Hindlimb muscle (tissue), 1 donor: Measurements from ENCODE around the gene CLPX. TPM values are rescaled to one million over a fixed set of nuclear protein-coding genes. Genes with fewer than 3 reads are reported as not detected.
"Not testable (repeated sequence)": the region's sequence is repeated elsewhere in the genome, so short reads cannot be mapped to it uniquely, and the experiment has no call there.

ENCODE experiments used
- DNase-seq: peaks from one replicate; pipeline ENCODE4 v3.0.0-alpha.2; 2013
- polyA plus RNA-seq: library from polyadenylated mRNA; unstranded; fragments of 120-200 nt; gene quantifications from one replicate; pipeline ENCODE4 v1.2.1, GENCODE V29; 2013; ENCODE audit not compliant: insufficient read length

Gene CLPX
- 43.9 TPM for polyA plus RNA-seq

DNA sequence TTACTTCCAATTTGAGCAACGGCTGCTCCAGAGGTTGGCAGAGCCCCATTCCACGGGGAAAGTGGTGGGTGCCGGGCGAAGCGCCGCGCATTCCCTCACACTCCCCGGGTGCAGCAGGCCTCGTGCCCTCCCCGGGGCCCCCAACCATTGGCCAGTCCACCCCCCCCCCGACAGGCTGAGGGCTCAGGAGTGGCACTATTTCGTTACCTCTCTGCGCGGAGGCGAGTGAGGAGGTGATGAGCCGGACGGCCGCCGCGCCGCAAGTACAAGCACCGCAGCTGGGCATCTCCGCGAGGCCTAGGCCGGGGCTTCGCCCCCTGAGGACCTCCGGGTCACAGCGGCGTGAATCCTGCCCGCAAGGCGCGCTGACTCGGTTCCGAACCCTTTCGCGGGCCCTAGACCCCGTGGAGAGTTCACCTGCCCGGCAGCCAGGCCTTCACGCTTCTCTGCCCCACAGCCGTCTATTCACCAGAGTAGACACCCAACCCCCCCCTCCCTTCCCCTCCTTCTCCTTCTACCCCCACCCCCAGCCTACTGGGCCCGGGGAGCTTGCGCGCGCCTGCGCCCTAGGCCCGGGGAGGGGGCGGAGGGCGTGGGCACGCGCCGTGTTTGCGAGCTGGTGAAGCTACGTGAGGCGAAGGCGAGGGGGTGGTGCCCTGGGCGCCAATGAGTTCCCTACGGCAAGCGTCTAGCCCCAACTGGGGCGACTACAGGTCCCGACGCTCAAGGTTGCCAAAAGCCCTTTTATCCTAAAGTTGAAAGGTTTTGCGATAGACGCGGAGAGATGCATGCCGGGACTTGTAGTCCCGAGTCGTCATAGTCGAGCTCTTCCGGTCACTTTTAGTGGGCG, at the start of gene CLPX:
TSS of gene CLPX (minus strand) at position 475 of the 850 bp plus-strand sequence. CDS start at position 286, 189 bp downstream.
- peak; percentile 96 for DNase-seq

DNA sequence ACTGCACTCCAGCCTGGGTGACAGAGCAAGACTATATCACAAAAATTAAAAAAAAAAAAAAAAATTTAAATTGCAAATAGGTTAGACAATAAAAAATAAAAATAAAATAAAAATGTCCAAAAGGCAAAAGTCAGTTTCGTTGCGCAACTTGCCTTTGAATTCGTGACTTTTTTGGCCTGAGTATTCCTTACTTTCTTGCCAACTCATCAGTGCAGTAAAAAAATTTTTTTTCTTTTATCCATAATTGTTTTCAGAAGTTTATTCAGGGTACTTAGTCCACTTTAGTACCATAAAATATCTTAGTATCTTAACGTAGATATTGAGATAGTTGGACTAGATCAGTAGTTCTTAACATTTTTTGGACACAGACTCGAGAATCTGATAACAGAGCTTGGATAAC, 48.6 kb upstream of the CLPX start:
- DNase-seq = no peak

DNA sequence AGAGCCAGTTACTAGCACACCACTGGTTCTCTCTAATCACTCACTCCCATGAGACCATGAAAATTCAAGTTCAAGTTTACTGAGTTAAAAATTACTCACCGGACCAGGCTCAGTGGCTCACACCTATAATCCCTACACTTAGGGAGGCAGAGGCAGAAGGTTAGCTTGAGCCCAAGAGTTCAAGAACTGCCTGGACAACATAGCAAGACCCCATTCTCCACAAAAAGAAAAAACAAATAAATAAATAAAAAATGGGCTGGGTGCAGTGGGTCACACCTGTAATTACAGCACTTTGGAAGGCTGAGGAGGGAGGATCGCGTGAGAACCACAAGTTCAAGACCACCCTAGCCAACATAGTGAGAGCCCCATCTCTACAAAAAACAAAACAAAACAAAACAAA, 47.4 kb upstream of the CLPX start:
- no peak for DNase-seq

DNA sequence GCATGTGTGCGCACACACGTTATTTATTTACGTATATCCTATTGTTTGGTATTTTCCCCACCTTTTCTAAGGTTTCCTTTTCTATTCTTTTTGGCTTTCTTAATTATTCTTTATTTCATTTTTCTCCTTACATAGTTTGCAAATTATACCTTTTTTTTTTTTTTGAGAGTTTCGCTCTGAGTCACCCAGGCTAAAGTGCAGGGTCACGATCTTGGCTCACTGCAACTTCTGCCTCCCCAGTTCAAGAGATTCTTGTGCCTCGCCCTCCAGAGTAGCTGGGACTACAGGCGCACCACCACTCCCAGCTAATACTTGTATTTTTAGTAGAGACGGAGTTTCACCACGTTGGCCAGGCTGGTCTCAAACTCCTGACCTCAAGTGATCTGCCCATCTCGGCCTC, 46.2 kb upstream of the CLPX start:
- DNase-seq = no peak

- not testable (repeated sequence) for DNase-seq
Measured at GRCh38 chr15:65226901-65227300, 41.8 kb upstream of the CLPX start.

DNA sequence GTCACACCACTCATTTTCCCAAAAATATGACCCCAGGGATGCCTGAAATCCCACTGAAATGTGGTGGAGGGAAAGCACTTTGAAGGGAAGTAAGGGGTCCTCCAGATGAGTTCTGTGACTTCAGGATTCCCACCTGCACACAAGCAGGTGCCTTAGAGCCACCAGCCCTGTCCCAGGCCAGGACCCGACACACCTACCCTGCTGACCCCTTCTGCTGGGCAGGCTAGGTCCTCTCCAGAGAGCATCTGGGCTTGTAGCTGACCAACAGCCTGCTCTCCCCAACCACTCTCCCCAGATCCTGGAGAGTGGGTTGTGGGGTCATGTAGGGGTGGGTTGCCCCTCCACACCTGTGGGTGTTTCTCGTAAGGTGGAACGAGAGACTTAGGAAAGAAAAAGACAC, 41.1 kb upstream of the CLPX start:
- DNase-seq = no peak

DNA sequence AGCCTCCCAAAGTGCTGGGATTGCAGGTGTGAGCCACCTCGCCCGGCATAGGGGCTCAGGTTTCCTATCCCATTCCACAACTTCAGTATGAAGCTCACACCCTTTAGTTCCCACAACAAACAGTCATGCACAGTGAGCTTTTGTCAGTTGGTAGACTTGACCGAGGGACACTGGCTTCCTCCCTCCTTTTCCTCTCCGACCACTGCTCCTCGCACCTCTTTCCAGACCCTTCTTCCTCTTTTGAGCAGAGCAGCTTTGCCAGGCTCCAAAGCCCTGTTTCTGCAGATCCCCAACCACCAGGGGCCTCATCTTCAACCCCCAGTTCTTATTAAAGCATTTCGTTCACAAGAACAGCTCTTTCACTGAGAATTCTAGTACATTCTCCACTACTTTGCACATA, 38.9 kb upstream of the CLPX start:
- no peak for DNase-seq

DNA sequence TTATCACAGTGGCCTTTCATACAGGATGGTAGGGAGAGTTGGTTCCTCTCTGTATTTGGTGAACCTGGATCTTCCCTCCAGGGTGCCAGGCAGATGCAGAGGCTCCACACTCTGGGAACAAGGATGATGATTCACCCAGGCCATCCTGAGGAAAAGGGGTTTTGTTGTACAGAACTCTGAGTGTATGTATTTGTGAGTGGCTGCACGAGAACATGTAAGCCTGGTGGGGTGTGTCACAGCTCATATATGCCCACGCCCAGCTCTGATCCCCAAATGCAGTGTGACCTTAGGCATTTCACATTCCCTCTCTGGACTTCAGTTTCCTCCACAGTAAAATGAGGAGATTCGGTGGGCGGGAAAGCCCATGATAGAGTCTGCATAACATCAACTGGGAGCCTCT, 37.7 kb upstream of the CLPX start:
- DNase-seq = no peak

DNA sequence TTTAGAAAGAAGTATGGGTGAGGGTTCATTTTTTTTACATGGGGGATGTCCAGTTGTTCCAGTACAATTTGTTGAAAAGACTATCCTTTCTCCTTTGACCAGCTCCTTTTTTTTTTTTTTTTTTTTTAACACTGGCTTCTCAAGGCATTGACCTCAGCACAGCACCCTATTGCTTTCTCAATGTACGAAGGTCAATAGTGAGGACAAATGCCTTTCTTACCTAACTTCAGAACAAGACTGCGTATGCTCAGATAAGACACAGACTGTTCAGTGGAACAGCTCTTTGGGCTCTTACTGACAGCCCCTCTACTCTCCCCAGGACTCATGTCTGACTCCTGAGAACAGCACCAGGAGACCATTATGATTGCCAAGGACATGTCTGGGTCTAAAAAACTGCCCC, 36.6 kb upstream of the CLPX start:
- DNase-seq = no peak

DNA sequence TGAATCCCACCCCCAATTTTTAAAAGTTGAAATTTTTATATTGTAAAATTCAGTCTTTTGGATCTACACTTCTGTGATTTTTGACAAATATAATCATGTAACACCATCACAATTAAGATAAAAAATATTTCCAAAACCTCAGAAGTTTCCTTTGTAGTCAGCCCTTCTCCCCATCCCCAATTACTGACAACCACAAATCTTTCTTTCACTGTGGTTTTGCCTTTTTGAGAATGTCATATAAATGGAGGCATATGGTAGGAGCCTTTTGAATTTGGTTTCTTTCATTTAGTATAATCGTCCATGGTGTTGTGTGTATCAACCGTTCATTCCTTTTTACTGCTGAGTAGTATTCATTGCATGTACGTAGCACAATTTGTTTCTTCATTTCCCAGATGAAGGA, 34.0 kb upstream of the CLPX start:
- DNase-seq = no peak

GRCh38 chr15:65217526-65218482, 32.7 kb upstream of the CLPX start:
- no peak for DNase-seq

GRCh38 chr15:65215496-65215895, 30.4 kb upstream of the CLPX start:
- no peak for DNase-seq

- no peak for DNase-seq
Measured at GRCh38 chr15:65214010-65214409, 28.9 kb upstream of the CLPX start.

DNA sequence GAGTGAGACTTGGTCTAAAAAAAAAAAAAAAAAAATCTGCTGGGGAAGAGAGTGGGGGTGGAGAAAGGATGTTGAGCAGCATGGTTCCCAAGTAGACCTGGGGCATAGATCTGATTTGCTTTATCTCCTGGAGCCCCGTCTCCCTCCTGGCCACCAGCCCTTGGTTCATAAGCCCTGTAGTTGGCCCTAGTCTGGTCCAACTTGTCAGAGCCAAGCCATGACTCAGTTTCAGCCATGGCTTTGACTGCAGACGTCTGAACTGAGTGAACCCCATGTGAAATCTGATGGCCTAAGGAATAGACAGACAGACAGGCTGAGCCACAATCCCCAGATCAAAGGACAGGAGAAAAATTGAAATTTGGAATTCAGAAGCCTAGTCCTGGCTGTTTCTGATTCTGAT, 28.1 kb upstream of the CLPX start:
- DNase-seq = no peak

DNA sequence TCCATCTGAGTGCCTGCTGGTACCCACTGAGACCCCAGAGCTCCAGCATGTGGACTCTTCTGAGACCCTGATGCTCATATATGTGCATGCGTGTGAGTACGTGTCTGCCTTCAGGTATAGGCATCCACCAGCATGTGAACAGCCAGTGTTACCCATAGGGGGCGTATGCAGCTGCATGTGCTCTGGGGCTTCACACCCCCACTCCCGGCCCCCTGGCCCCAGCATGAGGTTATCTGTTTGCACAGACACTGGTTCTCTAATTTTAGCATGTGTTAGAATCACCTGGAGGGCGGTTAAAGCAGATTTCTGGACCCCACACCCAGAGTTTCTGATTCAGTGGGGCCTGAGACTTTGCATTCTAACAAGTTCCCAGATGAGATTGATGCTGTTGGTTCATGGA, 27.0 kb upstream of the CLPX start:
- DNase-seq = no peak

DNA sequence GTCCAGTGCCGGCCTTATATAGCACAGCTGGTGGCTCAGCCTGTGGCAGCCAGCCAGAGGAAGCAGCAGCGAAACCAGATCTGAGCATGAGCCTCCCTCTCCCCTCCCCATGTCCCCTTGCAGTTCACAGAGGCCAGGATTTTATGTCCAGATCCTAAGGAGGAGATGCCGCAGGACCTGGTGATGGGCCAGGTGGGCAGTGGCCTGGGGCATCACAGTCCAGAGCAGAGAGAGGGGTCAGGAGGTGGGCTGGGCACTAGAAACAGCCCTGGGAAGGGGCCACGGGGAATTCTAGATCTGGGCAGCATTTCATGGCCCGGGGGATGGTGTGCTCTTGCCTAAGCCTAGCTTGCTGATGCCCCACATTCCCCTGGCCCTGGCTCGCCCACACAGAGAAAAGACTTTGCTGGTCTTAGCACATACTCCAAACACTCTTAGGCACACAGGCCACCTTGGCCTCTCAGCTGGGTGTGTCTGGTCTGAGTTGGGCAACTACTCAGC, 26.4 kb upstream of the CLPX start:
- peak; percentile 83 for DNase-seq

DNA sequence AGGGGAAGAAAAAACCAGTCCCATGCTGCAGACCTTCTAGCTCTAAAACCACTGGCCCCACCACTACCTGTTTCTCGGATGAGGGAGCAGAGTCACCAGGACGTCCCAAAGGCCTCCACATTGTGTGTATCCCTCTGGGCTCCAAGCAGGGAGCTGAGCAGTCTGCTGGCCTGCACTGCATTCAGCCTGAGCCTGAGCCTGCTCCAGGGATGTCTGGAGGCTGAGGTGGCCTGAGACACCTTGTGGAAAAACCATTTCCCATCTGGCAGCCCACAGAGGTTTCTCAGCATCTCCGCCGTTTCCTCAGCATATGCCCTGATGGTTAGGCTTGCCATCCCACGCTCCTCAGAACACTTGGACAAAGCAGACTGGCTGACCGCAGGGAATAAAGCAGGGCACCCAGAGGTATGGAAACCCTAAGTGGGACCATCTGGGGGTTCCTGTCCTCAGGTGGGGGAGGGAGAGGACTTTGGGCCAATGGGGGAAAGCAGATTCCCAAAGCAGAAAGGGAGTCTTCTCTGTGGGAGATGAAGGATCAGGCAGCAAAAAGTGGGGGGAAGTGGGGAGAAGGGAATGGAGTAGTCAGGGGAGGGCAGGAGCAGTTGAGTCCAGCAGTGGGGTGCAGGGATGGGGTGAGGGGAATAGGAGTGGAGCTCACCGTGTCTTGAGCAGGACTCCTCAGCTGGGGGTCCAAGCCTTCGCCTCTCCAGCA, 25.8 kb upstream of the CLPX start, which contains the start of gene CILP:
TSS of gene CILP (minus strand) at position 704 of the 712 bp plus-strand sequence. CDS start 1,718 bp downstream, outside the sequence.
- DNase-seq = peak; percentile 62

DNA sequence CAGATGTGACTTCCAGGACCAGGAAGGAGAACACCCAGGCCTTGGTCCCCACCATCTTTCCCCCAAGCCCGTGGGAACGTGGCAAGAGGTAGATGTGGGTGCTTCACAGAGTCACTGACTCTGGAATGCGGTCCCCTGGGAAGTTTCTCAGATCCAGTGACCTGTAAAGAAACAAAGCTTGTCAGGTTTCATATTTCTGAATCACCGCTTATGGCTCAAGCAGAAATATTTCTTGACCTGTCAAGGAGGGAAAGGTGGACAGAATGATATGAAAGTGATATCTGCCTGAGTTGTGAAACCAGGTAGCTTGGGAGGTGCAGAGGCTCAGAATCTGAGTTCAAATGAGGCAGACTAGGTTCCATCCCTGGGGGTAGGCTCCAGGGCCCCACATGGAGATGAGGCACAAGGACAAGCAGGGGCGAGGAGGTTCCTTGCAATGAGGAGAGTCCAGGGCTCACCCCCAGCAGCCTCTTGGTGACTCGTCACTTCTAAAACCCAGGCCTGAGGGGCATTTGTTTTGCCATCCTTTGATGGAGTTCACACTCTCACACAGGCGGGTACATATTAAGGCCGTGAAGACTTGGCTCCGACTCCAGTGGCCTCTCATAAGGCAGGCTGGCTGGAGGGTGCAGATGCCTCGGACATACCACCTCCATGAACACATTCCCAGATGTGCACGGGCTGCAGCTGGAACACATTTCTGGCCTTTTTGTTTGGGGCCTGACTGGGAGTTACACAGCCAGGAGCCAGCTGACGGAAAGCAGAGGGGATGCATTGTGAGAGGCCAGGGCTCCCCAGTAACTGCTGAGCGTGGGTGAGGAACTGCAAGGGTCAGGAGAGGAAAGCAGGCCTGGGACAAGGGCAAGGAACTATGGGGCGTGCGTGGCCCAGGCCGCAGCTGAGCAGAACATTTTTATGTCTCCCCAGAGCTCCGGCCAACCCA, 24.8 kb upstream of the CLPX start:
- DNase-seq = peak; percentile 63

- no peak for DNase-seq
Measured at GRCh38 chr15:65208647-65209046, 23.5 kb upstream of the CLPX start.

DNA sequence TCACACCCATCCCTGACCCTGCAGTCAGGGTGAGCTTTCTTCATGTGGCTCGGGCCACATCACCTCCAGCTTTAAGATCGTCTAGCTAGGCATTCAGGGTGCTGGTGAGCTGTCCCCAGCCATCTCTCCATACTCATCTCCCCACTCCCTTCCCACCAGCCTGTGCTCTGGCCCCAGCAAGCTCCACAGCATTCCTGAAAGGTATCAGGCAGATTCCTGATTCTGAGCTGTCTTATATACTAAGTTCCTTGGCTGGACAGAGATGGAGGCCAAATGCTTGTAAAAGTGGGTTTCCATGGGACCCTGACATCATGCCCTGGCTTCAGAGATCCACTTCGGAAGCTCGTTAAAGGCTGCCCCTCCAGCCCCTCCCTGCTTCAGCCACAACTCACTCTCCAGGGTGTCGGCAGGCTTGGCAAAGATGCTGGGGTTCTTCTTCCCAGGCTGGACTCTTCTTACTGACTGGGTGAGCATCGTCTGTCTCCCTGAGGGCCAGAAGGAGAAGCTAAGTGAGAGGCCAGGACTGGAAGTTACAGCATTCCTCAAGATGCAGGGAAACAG, 22.2 kb upstream of the CLPX start:
- DNase-seq = no peak

DNA sequence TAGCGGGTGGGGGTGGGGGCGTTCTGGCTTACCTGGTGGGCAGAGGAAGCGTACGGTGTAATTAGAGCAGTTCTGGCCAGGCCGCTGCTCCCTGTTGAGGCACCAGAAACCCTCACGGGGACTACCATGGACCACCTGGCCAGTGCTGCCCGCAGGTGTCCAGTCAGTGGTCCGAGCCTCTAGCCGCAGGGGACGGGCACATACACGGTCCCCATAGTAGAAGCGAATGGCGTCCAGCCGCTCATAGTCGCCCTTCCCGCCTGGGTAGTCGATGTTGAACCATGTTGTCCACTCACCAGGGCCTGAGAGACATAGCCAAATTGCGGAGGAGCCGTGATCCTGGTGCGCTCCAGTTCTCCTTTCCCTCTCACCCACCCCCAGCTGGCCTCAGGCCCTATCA, 21.6 kb upstream of the CLPX start:
- DNase-seq = no peak
